ENCODE measurements around the gene ZMYND8.

The ZMYND8 gene

GRCh38 chr20:47220161-47220582 lies 136.3 kb downstream of the ZMYND8 start:
- peak; percentile 72 for TF ChIP-seq CTCF (IDR thresholded peaks at IDR 0.05)

GRCh38 chr20:47217482-47218446 lies 138.7 kb downstream of the ZMYND8 start:
- TF ChIP-seq CTCF (IDR thresholded peaks at IDR 0.05), result no peak

- no peak for TF ChIP-seq CTCF (IDR thresholded peaks at IDR 0.05)
Observed at GRCh38 chr20:47216819-47217410, 139.6 kb downstream of the ZMYND8 start.

GRCh38 chr20:47215653-47216397 lies 140.7 kb downstream of the ZMYND8 start:
- no peak for TF ChIP-seq CTCF (IDR thresholded peaks at IDR 0.05)

GRCh38 chr20:47213966-47214365 lies 142.5 kb downstream of the ZMYND8 start:
- TF ChIP-seq CTCF (IDR thresholded peaks at IDR 0.05), result no peak

- TF ChIP-seq CTCF (IDR thresholded peaks at IDR 0.05), result no peak
Observed at GRCh38 chr20:47212606-47213207, 143.8 kb downstream of the ZMYND8 start.

- no peak for TF ChIP-seq CTCF (IDR thresholded peaks at IDR 0.05)
Observed at GRCh38 chr20:47211036-47211435, 145.5 kb downstream of the ZMYND8 start.
